RWPE2 (cell line): ENCODE results near the gene DCUN1D5.

Source experiments
- ATAC-seq: fragments of 200-7000 bp; cut with Tn5 transposase; 3 replicates; pipeline ENCODE4 v1.9.1; 2021; ENCODE audit warnings: low read depth
- DNase-seq: peaks from one replicate; pipeline ENCODE4 v3.0.0-alpha.2; 2020; ENCODE audit warnings: low spot score
- H3K27ac ChIP-seq: fragments of 450-650 bp; 2 replicates; pipeline ENCODE4 v1.5.1; 2017; ENCODE audit warnings: mild to moderate bottlenecking; ENCODE audit not compliant: poor library complexity, severe bottlenecking
- H3K27me3 ChIP-seq: fragments of 250-450 bp; sonication (Bioruptor Pico); 2 replicates; pipeline ENCODE4 v1.5.1; 2021; ENCODE audit warnings: mild to moderate bottlenecking, moderate library complexity; ENCODE audit not compliant: insufficient read depth, poor library complexity, severe bottlenecking
- H3K36me3 ChIP-seq: fragments of 250-450 bp; sonication (Bioruptor Pico); 2 replicates; pipeline ENCODE4 v1.5.1; 2020; ENCODE audit warnings: low read depth, mild to moderate bottlenecking, moderate library complexity
- H3K4me1 ChIP-seq: fragments of 250-450 bp; sonication (Bioruptor Pico); 2 replicates; pipeline ENCODE4 v1.5.1; 2021; ENCODE audit warnings: mild to moderate bottlenecking, moderate library complexity; ENCODE audit not compliant: insufficient read depth, poor library complexity, severe bottlenecking
- H3K4me3 ChIP-seq: fragments of 250-450 bp; sonication (Bioruptor Pico); 2 replicates; pipeline ENCODE4 v1.5.1; 2021; ENCODE audit warnings: mild to moderate bottlenecking, moderate library complexity; ENCODE audit not compliant: severe bottlenecking
- H3K9me3 ChIP-seq: fragments of 250-450 bp; sonication (Bioruptor Pico); 2 replicates; pipeline ENCODE4 v1.5.1; 2021; ENCODE audit warnings: mild to moderate bottlenecking, moderate library complexity; ENCODE audit not compliant: severe bottlenecking
- TF ChIP-seq, protein P1 (sequence below): fragments of 450-650 bp; IDR thresholded peaks from one replicate; pipeline ENCODE4 v1.5.1; 2017; ENCODE audit warnings: mild to moderate bottlenecking, moderate library complexity; ENCODE audit not compliant: poor library complexity, severe bottlenecking

DCUN1D5 gene

DNA sequence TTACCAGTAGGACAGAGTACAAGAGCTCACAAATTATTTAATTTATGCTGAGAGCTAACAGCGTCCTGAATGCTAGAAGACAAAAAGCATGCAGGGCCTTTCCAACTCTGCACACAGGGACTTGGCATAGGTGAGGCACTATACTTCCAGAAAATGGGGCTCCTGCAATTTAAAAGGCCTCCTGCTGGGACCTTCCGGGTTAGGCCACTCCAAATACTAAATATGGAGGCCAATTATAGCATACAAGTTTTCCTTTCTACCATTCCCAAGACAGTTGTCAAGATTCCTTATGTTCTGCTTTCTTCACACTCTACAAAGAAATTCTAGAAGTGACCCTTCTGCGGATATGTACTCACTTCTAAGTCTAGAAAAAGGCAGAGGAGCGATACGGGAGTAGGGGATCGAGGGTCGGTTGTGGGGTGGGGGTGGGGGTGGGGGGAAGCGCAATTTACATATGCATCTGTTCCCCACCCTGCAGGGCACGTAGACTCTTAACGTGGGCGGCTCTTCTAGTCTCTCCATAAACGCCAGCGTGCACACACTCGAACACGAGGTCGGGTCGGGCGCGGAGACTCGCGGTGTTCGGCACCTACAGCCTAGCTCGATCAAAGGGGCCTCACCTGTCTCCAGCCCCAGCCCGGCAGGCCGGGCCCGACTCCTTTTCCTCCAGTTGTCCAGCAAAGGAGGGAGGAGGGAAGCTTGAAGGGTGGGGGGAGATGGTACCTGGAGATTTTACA, 728 bp downstream of the DCUN1D5 start:
- TF ChIP-seq, protein P1, sequence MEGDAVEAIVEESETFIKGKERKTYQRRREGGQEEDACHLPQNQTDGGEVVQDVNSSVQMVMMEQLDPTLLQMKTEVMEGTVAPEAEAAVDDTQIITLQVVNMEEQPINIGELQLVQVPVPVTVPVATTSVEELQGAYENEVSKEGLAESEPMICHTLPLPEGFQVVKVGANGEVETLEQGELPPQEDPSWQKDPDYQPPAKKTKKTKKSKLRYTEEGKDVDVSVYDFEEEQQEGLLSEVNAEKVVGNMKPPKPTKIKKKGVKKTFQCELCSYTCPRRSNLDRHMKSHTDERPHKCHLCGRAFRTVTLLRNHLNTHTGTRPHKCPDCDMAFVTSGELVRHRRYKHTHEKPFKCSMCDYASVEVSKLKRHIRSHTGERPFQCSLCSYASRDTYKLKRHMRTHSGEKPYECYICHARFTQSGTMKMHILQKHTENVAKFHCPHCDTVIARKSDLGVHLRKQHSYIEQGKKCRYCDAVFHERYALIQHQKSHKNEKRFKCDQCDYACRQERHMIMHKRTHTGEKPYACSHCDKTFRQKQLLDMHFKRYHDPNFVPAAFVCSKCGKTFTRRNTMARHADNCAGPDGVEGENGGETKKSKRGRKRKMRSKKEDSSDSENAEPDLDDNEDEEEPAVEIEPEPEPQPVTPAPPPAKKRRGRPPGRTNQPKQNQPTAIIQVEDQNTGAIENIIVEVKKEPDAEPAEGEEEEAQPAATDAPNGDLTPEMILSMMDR: no peak
- Histone ChIP-seq H3K27me3 (no peaks in the 10 kb centered on the region), H3K36me3 (peaks cover 42% of the 10 kb centered on the region), H3K9me3 (peaks cover 2% of the 10 kb centered on the region), H3K4me3 (peak overlapping the region; percentile 96), H3K27ac (peak overlapping the region; percentile 79), H3K4me1 (peaks cover 32% of the 10 kb centered on the region)
- ATAC-seq (peak; percentile 53), DNase-seq (peak; percentile 50)

DNA sequence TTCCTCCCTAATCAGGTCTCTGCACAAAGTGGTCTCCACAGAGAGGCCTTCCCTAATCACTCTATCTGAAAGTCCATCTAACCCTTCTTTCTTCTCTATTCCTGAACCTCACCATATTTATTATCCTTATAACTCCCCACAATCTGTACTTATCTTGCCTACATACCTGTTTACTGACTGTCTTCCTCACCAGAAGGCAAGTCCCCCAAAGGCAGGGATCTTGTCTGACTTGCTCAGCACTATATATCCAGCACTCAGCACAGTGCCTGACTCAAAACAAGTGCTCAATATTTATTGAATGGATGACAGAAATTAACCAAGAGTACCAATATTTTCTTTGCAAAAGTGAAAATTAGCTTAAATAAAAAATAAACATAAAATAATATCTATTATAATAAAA, 5.5 kb downstream of the DCUN1D5 start:
- no peak for ATAC-seq
- peaks cover 2% of the 10 kb centered on the region for H3K9me3 ChIP-seq
- H3K4me1 ChIP-seq: peaks cover 37% of the 10 kb centered on the region
- H3K27ac ChIP-seq: no peak overlapping the region
- DNase-seq: no peak
- H3K4me3 ChIP-seq: no peak overlapping the region
- TF ChIP-seq, protein P1: no peak
- H3K36me3 ChIP-seq: peaks cover 90% of the 10 kb centered on the region
- no peaks in the 10 kb centered on the region for H3K27me3 ChIP-seq

DNA sequence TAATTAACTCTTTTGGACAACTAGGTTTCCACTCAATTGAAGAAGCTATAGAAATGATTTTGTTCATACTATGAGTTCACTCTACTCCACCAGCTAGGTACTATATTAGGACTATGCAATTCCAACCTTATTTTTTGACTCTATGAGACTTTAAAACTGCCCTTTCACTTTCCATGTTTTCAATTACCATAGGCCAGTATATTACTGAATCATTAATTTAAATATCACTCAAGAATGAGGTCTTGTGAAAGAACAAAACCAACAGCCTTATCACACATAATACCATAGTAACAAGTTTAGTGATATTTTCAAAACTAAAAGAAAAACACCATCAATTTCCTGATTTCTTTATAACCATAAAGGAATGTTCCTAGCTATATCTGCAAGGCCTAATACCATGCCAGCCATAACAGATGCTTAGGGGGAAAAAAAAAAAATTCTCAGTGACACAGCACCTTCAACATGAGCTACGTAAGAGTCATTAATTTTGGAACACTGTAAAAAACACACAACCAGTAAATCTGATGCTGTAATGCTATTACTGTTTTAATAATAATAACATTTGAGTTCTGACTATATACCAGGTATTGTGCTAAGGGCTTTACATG, 6.1 kb downstream of the DCUN1D5 start:
- no peak for ATAC-seq
- TF ChIP-seq, protein P1: no peak
- Histone ChIP-seq H3K4me3 (no peak overlapping the region), H3K27ac (no peak overlapping the region), H3K4me1 (peaks cover 37% of the 10 kb centered on the region), H3K27me3 (no peaks in the 10 kb centered on the region), H3K9me3 (peaks cover 2% of the 10 kb centered on the region), H3K36me3 (peaks cover 96% of the 10 kb centered on the region)
- DNase-seq: no peak

DNA sequence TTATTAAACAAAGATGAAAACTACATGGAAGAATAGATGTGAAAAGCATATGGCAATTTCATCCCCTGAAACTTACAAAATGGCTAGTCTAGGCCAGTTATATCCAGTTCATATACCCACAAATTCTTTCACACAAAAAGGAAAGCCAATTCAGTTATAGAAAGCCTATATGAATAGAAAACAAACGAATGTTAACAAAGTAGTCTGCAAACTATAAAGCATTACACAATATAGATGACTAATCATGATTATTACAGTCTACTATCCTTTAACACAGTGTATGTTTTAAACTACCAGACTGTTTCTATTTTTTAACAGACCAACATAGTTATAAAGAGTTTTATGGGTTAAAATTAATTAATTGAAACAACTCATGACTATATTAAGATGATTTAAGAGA, 12.1 kb downstream of the DCUN1D5 start:
- H3K9me3 ChIP-seq: no peaks in the 10 kb centered on the region
- no peaks in the 10 kb centered on the region for H3K27me3 ChIP-seq
- H3K36me3 ChIP-seq: peaks cover 100% of the 10 kb centered on the region
- peak overlapping the region; percentile 11 for H3K27ac ChIP-seq
- no peak for DNase-seq
- peaks cover 9% of the 10 kb centered on the region for H3K4me1 ChIP-seq
- TF ChIP-seq, protein P1: no peak
- H3K4me3 ChIP-seq: no peak overlapping the region
- peak; percentile 73 for ATAC-seq

DNA sequence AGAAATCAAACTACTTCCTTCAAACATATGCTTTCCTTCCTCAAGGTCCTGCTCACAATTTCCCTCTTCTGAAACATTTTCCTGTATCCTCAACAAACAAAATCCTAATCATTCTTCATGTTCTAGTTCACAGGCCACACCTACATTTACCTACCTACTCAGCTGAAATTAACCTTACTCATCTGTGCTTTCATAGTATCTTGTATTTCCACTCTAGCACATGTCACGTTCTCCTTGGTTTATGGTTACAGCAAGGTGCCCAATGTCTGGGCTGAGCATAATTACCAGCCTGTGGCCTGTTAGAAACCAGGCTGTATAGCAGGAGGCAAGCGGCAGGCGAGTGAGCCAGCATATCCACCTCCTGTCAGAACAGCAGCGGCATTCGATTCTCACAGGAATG, 13.2 kb downstream of the DCUN1D5 start:
- H3K36me3 ChIP-seq: peaks cover 99% of the 10 kb centered on the region
- H3K9me3 ChIP-seq: no peaks in the 10 kb centered on the region
- H3K4me3 ChIP-seq: no peak overlapping the region
- no peaks in the 10 kb centered on the region for H3K27me3 ChIP-seq
- peaks cover 9% of the 10 kb centered on the region for H3K4me1 ChIP-seq
- TF ChIP-seq, protein P1: no peak
- DNase-seq (no peak), ATAC-seq (no peak)
- H3K27ac ChIP-seq: no peak overlapping the region
